Kidney (tissue), 14 donors: ENCODE data around the gene TENM4. TPM values are rescaled to one million over a fixed set of nuclear protein-coding genes. Genes with fewer than 3 reads are reported as not detected.

Experiments used
- DNase-seq, 5 donors: peaks; one replicate each; pipeline ENCODE4 v3.0.0-alpha.2; 2013 to 2020
- FAIRE-seq: peaks from 2 replicates; lab custom pipeline; 2012; peaks lifted over from hg19 to GRCh38; lab: Jason Lieb, UNC
- H3K27ac ChIP-seq, 2 donors: one replicate each; pipeline ENCODE4 v1.7.0; 2013; ENCODE audit warnings: low read depth in 2 of 2, low read length in 2 of 2, inconsistent platforms in 1 of 2
- H3K27me3 ChIP-seq: one replicate; pipeline ENCODE4 v1.7.1; 2013; ENCODE audit warnings: low read length, inconsistent platforms; ENCODE audit not compliant: control insufficient read depth, insufficient read depth
- H3K36me3 ChIP-seq, 3 donors: one replicate each; pipeline versions ENCODE4 v1.7.0 to v1.7.1; 2013; ENCODE audit warnings: low read length in 3 of 3, control low read depth in 1 of 3, inconsistent platforms in 1 of 3; ENCODE audit not compliant: insufficient read depth in 3 of 3, control insufficient read depth in 2 of 3
- H3K4me1 ChIP-seq, 3 donors: one replicate each; pipeline versions ENCODE4 v1.7.0 to v1.7.1; 2013; ENCODE audit warnings: low read length in 3 of 3, inconsistent platforms in 1 of 3, low read depth in 1 of 3; ENCODE audit not compliant: control insufficient read depth in 2 of 3, insufficient read depth in 2 of 3
- H3K4me3 ChIP-seq, 3 donors: one replicate each; pipeline versions ENCODE4 v1.7.0 to v1.8.1; 2013; ENCODE audit warnings: low read length in 3 of 3, control low read depth in 1 of 3, inconsistent platforms in 1 of 3
- H3K9ac ChIP-seq, 3 donors: one replicate each; pipeline versions ENCODE4 v1.7.0 to v1.7.1; 2013; ENCODE audit warnings: low read length in 3 of 3, control low read depth in 1 of 3, inconsistent platforms in 1 of 3
- H3K9me3 ChIP-seq, 3 donors: one replicate each; pipeline versions ENCODE4 v1.7.0 to v1.7.1; 2013; ENCODE audit warnings: low read length in 3 of 3, control low read depth in 1 of 3, inconsistent platforms in 1 of 3; ENCODE audit not compliant: control insufficient read depth in 2 of 3, insufficient read depth in 1 of 3
- intact Hi-C: fragments of 100-400 bp; cut with DNase I; formaldehyde crosslinking; loops from one replicate; pipeline ENCODE4 v1.11.1; 2022
- polyA plus RNA-seq: library from polyadenylated mRNA; stranded (reverse); fragments of 350-450 nt; fragmentation: Illumina TruSeq; extraction: RNeasy Lipid Tissue Mini Kit (QIAGEN cat#74804); gene quantifications from one replicate; pipeline ENCODE4 v1.2.3, GENCODE V29; 2014; ENCODE audit warnings: low read depth, low replicate concordance; ENCODE audit not compliant: insufficient read depth
- total RNA-seq: library from RNA; stranded (reverse); fragmentation: NEBNext Ultra II Directional; extraction: Animal tissue kit (Norgen Biotek cat#: 25700); gene quantifications from one replicate; pipeline ENCODE4 v1.2.1, GENCODE V29; 2021
- TF ChIP-seq, protein P1 (sequence below): IDR thresholded peaks from 3 replicates; pipeline ENCODE4 v1.5.1; 2012; ENCODE audit warnings: mild to moderate bottlenecking, moderate library complexity, borderline replicate concordance; ENCODE audit not compliant: insufficient read depth; ENCODE audit errors: extremely low read depth
- donor health status: control.
- donor health status: control.
- donor health status: control.
- donor health status: control.
- donor health status: control.
- donor health status: DM: yes; HTN: yes; CAD: no.
- donor health status: Normal renal cell carcinoma (clear cell type).

The TENM4 gene
- total and polyA plus RNA-seq, 2 donors from 2014 or later: 0.34 to 31.0 TPM

DNA sequence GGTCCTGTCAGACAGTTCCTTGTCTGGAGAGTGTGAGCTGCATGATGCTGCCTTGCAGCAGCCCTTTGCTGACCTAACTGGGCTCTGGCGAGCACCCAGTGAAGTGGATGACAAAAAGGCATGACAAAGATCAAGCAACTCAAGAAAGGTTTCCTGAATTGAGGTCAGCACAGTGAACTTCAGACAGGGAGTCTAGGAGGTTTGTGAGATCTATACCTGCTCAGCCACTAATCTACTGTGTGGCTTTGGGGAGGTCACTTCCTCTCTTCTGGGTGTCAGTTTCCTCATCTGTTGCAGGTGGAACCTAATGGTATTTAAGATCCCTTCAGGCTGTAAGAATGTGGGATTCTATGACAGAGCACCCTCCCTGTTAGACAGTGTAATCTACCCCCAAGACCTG lies 652.3 kb downstream of the TENM4 start:
- DNase-seq: no peak
- Histone ChIP-seq H3K27ac (no peak overlapping the region), H3K9me3 (no peaks in the 10 kb centered on the region), H3K27me3 (no peaks in the 10 kb centered on the region), H3K36me3 (no peaks in the 10 kb centered on the region), H3K4me3 (no peak overlapping the region), H3K4me1 (no peaks in the 10 kb centered on the region), H3K9ac (no peak overlapping the region)
- FAIRE-seq: no peak
- TF ChIP-seq, protein P1, sequence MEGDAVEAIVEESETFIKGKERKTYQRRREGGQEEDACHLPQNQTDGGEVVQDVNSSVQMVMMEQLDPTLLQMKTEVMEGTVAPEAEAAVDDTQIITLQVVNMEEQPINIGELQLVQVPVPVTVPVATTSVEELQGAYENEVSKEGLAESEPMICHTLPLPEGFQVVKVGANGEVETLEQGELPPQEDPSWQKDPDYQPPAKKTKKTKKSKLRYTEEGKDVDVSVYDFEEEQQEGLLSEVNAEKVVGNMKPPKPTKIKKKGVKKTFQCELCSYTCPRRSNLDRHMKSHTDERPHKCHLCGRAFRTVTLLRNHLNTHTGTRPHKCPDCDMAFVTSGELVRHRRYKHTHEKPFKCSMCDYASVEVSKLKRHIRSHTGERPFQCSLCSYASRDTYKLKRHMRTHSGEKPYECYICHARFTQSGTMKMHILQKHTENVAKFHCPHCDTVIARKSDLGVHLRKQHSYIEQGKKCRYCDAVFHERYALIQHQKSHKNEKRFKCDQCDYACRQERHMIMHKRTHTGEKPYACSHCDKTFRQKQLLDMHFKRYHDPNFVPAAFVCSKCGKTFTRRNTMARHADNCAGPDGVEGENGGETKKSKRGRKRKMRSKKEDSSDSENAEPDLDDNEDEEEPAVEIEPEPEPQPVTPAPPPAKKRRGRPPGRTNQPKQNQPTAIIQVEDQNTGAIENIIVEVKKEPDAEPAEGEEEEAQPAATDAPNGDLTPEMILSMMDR: no peak
- intact Hi-C loops: no loop called here

- Histone ChIP-seq H3K27me3 (no peaks in the 10 kb centered on the region), H3K9ac (no peak overlapping the region), H3K9me3 (no peaks in the 10 kb centered on the region), H3K27ac (no peak overlapping the region), H3K36me3 (no peaks in the 10 kb centered on the region), H3K4me1 (no peaks in the 10 kb centered on the region), H3K4me3 (no peak overlapping the region)
- intact Hi-C loops: no loop called here
- no peak for DNase-seq
- FAIRE-seq: no peak
- TF ChIP-seq, protein P1: no peak
These were observed 653.1 kb downstream of the TENM4 start for GRCh38 chr11:78787696-78788095.

DNA sequence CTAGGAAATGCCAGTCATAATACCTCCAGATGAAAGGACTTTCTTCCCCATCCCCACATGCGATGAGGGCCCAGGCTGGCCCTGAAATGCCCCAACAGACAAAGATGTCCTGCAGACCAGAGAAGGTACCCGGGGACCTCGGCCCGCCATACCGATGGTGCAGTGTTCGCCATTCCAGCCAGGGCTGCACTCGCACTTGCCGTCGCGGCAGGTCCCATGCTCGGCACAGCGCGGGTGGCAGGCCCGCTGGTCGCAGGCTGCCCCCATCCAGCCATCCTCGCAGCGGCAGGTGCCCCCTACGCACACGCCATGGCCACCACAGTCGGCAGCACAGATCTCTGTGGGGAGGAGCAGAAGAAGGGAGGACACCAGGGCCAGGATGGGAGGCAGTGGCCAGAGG lies 654.1 kb downstream of the TENM4 start:
- Histone ChIP-seq H3K27me3 (no peaks in the 10 kb centered on the region), H3K9ac (no peak overlapping the region), H3K27ac (no peak overlapping the region), H3K36me3 (no peaks in the 10 kb centered on the region), H3K4me3 (no peak overlapping the region), H3K9me3 (no peaks in the 10 kb centered on the region), H3K4me1 (no peaks in the 10 kb centered on the region)
- peak in 1 of 5 donors; percentile 59 for DNase-seq
- TF ChIP-seq, protein P1: no peak
- intact Hi-C loops: no loop called here
- no peak for FAIRE-seq

DNA sequence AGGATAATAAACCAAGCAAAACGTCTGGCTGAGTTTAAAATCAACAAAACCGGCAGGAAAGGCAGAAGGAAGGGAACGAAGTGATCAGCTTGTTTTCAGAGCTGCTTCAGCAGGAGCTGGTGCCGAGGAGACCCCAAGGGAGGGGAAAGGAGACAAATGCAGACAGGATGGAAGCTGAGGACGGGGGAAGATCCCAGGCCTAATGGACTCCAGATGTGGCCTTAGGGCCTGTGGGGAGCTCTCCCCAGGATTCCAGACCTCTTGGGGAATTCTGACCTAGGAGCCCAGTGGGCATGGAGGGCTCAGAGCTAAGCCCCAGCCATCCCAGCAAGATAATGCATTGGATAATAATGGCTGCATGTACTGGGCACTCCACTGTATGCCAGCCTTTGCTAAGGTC lies 654.7 kb downstream of the TENM4 start:
- no peak overlapping the region for H3K4me3 ChIP-seq
- intact Hi-C loops: no loop called here
- TF ChIP-seq, protein P1: no peak
- H3K9me3 ChIP-seq: no peaks in the 10 kb centered on the region
- H3K9ac ChIP-seq: no peak overlapping the region
- no peaks in the 10 kb centered on the region for H3K27me3 ChIP-seq
- FAIRE-seq (no peak), DNase-seq (no peak)
- H3K27ac ChIP-seq: no peak overlapping the region
- no peaks in the 10 kb centered on the region for H3K4me1 ChIP-seq
- no peaks in the 10 kb centered on the region for H3K36me3 ChIP-seq
